ENCODE data around the gene PTP4A2. TPM values are rescaled to one million over a fixed set of nuclear protein-coding genes. Genes with fewer than 3 reads are reported as not detected.
A peak's percentile ranks its signal among the peaks of the same experiment; 100 is the strongest.

The PTP4A2 gene
- total and polyA plus RNA-seq, 2 of the 13 experiments (the other 11 are each of a cell fraction or from before 2014, with no cell fraction given): 173 to 225 TPM

GRCh38 chr1:31910933-31911332, 27.2 kb downstream of the PTP4A2 start (continued):
- TF ChIP-seq RARA (CRISPR knock-in tag; IDR thresholded peaks at IDR 0.05) (peak; percentile 53; the same call in 1 of the 2 replicates), RBM22 (optimal IDR thresholded peaks at IDR 0.05; ENCODE audit: low read length) (peak; percentile 29), MYPOP (CRISPR knock-in tag; IDR thresholded peaks at IDR 0.05) (no peak), SRY (CRISPR knock-in tag; IDR thresholded peaks at IDR 0.05) (no peak), ARHGAP35 (CRISPR knock-in tag; IDR thresholded peaks at IDR 0.05; ENCODE audit: borderline replicate concordance) (no peak), GATAD2A (CRISPR knock-in tag; IDR thresholded peaks at IDR 0.05) (peak; percentile 92), NFYC (CRISPR knock-in tag; IDR thresholded peaks at IDR 0.05) (no peak), ZMYM4 (CRISPR knock-in tag; IDR thresholded peaks at IDR 0.05) (peak; percentile 36; the same call in 1 of the 2 replicates), CEBPG (CRISPR knock-in tag; IDR thresholded peaks at IDR 0.05) (peak; percentile 90), FOXJ3 (CRISPR knock-in tag; IDR thresholded peaks at IDR 0.05; ENCODE audit: borderline replicate concordance) (peak; percentile 44; the same call in 1 of the 2 replicates)
- TF ChIP-seq, protein P1, sequence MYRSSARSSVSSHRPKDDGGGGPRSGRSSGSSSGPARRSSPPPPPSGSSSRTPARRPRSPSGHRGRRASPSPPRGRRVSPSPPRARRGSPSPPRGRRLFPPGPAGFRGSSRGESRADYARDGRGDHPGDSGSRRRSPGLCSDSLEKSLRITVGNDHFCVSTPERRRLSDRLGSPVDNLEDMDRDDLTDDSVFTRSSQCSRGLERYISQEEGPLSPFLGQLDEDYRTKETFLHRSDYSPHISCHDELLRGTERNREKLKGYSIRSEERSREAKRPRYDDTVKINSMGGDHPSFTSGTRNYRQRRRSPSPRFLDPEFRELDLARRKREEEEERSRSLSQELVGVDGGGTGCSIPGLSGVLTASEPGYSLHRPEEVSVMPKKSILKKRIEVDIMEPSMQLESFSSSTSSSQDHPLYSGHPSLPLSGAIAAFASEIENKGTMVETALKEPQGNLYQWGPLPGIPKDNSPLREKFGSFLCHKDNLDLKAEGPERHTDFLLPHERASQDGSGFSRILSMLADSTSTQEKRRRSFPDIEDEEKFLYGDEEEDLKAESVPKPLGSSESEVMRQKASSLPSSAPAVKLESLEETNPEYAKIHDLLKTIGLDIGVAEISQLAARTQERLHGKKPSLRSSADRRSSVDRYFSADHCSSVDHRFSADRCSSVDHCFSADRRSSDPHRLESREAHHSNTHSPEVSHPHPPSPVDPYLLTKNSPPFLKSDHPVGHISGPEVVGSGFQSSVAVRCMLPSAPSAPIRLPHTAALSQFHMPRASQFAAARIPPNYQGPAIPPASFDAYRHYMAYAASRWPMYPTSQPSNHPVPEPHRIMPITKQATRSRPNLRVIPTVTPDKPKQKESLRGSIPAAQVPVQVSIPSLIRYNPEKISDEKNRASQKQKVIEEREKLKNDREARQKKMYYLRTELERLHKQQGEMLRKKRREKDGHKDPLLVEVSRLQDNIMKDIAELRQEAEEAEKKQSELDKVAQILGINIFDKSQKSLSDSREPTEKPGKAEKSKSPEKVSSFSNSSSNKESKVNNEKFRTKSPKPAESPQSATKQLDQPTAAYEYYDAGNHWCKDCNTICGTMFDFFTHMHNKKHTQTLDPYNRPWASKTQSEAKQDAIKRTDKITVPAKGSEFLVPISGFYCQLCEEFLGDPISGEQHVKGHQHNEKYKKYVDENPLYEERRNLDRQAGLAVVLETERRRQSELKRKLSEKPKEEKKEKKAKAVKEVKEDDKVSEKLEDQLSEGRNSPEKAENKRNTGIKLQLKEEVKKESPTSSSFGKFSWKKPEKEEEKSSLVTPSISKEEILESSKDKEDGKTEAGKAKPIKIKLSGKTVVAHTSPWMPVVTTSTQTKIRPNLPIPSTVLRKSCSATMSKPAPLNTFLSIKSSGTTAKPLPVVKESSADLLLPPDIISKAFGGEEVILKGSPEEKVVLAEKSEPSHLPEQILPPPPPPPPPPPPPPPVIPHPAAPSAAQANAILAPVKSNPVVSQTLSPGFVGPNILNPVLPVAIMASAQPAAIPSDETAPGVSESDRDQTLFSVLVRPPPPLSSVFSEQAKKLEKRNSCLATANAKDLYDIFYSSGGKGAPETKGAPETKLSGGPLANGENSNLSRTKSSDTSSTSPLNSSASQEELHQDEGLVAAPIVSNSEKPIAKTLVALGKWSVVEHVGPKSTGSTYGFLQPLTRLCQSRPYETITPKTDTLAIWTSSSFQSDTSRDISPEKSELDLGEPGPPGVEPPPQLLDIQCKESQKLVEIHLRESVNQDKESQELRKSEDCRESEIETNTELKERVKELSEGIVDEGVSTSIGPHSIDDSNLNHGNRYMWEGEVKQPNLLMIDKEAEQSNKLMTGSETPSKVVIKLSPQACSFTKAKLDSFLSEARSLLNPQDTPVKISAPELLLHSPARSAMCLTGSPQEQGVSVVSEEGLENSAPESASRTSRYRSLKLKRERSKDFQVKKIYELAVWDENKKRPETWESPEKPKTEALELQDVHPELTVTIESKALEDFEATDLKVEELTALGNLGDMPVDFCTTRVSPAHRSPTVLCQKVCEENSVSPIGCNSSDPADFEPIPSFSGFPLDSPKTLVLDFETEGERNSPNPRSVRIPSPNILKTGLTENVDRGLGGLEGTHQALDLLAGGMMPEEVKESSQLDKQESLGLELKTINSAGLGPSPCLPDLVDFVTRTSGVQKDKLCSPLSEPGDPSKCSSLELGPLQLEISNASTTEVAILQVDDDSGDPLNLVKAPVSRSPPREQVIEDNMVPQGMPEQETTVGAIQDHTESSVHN (CRISPR knock-in tag; IDR thresholded peaks at IDR 0.05): no peak
- TF ChIP-seq, protein P2, sequence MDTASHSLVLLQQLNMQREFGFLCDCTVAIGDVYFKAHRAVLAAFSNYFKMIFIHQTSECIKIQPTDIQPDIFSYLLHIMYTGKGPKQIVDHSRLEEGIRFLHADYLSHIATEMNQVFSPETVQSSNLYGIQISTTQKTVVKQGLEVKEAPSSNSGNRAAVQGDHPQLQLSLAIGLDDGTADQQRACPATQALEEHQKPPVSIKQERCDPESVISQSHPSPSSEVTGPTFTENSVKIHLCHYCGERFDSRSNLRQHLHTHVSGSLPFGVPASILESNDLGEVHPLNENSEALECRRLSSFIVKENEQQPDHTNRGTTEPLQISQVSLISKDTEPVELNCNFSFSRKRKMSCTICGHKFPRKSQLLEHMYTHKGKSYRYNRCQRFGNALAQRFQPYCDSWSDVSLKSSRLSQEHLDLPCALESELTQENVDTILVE (CRISPR knock-in tag; IDR thresholded peaks at IDR 0.05): peak; percentile 25; the same call in 1 of the 2 replicates

Data from HepG2 (cell line).